GM21515 (cell line): ENCODE measurements around the gene SGCD.
"Not testable (repeated sequence)": the region's sequence is repeated elsewhere in the genome, so short reads cannot be mapped to it uniquely, and the experiment has no call there.

Source experiments
- ATAC-seq: cut with Tn5 transposase; IDR thresholded peaks from one replicate; pipeline ENCODE4 v1.9.1; 2021; ENCODE audit not compliant: unreplicated experiment

Gene SGCD

GRCh38 chr5:156617426-156617825 lies 290.5 kb downstream of the SGCD start:
- ATAC-seq, result no peak

- ATAC-seq, result no peak
Observed at GRCh38 chr5:156618601-156619000, 291.6 kb downstream of the SGCD start.

- ATAC-seq, result no peak
Observed at GRCh38 chr5:156621719-156622118, 294.8 kb downstream of the SGCD start.

GRCh38 chr5:156623381-156624040 lies 296.5 kb downstream of the SGCD start:
- ATAC-seq, result no peak

GRCh38 chr5:156624686-156625085 lies 297.7 kb downstream of the SGCD start:
- ATAC-seq, result no peak

GRCh38 chr5:156628421-156628820 lies 301.5 kb downstream of the SGCD start:
- ATAC-seq, result no peak

- ATAC-seq, result no peak
Observed at GRCh38 chr5:156631005-156631404, 304.0 kb downstream of the SGCD start.

GRCh38 chr5:156634301-156634700 lies 307.3 kb downstream of the SGCD start:
- ATAC-seq, result no peak

GRCh38 chr5:156640691-156641241 lies 313.8 kb downstream of the SGCD start:
- no peak for ATAC-seq

- ATAC-seq, result no peak
Observed at GRCh38 chr5:156641686-156642085, 314.7 kb downstream of the SGCD start.

GRCh38 chr5:156647034-156647451 lies 320.1 kb downstream of the SGCD start:
- ATAC-seq, result no peak

GRCh38 chr5:156654444-156654843 lies 327.5 kb downstream of the SGCD start:
- ATAC-seq, result no peak

- no peak for ATAC-seq
Observed at GRCh38 chr5:156655732-156656131, 328.8 kb downstream of the SGCD start.

- ATAC-seq, result not testable (repeated sequence)
Observed at GRCh38 chr5:156664832-156665231, 337.9 kb downstream of the SGCD start.

- not testable (repeated sequence) for ATAC-seq
Observed at GRCh38 chr5:156666686-156667085, 339.7 kb downstream of the SGCD start.

GRCh38 chr5:156667616-156668015 lies 340.7 kb downstream of the SGCD start:
- ATAC-seq, result no peak

GRCh38 chr5:156669416-156669815 lies 342.5 kb downstream of the SGCD start:
- ATAC-seq, result no peak

- no peak for ATAC-seq
Observed at GRCh38 chr5:156670615-156671014, 343.7 kb downstream of the SGCD start.

GRCh38 chr5:156675395-156675794 lies 348.4 kb downstream of the SGCD start:
- no peak for ATAC-seq

GRCh38 chr5:156677963-156678362 lies 351.0 kb downstream of the SGCD start:
- no peak for ATAC-seq

GRCh38 chr5:156678484-156678883 lies 351.5 kb downstream of the SGCD start:
- ATAC-seq, result no peak

- ATAC-seq, result no peak
Observed at GRCh38 chr5:156680831-156681230, 353.9 kb downstream of the SGCD start.

GRCh38 chr5:156681265-156681664 lies 354.3 kb downstream of the SGCD start:
- ATAC-seq, result no peak
